ENCODE results near the gene PDE5A.
"Not testable (repeated sequence)": the region's sequence is repeated elsewhere in the genome, so short reads cannot be mapped to it uniquely, and the experiment has no call there.

PDE5A gene

DNA sequence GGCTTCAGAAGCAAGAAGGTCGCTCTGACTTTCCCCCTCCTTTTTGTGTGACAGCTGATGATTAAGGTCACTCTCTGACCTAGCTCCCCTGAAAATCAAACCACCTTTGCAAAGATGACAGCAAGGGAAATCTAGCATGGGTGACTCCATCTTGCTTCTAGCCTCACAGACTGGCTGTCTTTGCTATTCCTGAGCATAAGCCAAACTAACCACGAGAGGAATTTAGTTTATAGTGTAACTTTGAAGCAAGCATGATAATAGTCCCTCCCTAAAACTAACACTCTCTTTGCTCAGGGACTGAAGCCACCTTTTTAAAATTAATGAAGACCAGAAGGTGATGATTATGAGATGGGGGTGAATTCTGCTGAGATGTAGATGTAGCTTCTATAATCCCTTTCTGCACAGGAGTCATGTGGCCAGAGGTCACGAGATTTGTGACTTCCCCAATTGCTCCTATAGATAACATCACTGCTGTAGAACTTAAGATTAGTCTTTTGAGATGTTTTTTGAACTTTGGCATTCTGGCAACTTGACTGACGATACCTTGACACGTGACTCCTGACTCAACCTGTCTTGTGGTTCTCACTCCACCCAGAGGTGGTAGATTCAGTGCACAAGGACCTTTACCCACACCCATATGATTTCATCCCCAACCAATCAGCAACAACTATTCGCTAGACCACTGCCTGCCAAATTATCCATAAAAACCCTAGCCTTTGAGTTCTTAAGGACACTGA is 14.9 kb upstream of the PDE5A start:
- peak; percentile 30 for DNase-seq

DNA sequence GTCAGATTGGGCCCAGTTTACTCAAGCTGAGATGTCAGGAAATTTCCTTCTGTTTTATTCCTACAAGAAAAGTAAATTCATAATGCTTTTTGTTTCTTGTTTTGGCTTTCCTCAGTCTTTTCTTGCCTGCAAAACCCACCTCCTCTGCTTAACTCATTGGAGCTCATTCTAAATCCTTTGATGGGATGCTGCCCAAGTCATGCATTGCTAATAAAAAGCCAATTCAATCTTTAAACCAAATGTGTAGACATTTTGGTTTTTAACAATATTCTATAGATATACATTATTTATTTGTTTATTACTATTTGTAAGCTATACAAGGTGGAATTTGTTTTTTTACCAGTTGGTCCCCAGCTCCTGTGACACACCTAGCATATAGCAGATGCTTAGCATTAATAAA is 13.2 kb upstream of the PDE5A start:
- no peak for DNase-seq

GRCh38 chr4:119638359-119638758 is 9.8 kb upstream of the PDE5A start:
- no peak for DNase-seq

DNA sequence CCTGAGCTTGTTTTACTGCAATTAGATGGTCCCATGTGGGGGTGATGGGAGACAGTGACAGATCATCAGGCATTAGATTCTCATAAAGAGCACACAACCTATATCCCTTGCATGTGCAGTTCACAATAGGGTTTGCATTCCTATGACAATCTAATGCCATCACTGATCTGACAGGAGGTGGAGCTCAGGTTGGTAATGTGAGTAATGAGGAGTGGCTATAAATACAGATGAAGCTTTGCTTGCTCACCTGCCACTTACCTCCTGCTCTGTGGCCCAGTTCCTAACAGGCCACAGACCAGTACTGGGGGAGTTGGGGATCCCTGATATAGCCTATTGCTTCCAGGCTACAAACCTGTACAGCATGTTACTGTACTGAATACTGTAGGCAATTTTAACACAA is 8.2 kb upstream of the PDE5A start:
- DNase-seq, result not testable (repeated sequence)

DNA sequence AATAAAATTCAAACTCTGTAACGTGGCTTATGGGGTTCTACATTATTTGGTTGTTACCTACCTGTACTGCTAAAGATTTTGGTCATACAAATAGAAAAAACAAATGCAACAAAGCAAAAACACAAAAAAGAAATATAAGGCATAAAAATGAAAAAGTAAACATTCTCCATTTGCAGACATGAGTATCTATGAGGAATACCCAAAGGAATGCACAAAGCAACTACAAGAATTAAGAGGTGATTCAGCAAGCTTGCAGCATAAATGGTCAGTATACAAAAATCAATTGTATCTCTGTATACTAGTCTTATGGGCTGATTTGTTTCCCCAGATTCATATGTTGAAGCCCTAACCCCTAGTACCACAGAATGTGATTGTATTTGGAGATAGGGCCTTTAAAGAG is 3.6 kb upstream of the PDE5A start:
- DNase-seq, result no peak

DNA sequence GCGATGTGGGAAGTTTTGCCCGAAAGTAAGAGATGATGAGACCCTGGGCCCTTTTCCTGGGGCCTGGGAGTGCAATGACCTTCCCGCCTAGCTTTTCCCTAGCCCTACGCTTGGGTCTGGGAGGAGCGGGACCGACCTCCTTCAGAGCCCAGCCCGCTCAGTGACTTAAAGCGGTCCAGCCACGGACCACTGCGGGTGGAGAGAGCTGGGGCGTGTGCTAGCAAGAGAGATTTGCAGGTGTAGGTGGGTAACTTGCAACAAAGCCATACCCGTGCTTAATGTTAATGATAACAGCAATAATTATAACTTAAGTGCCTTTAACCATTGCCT is 503 bp upstream of the PDE5A start:
- no peak for DNase-seq

DNA sequence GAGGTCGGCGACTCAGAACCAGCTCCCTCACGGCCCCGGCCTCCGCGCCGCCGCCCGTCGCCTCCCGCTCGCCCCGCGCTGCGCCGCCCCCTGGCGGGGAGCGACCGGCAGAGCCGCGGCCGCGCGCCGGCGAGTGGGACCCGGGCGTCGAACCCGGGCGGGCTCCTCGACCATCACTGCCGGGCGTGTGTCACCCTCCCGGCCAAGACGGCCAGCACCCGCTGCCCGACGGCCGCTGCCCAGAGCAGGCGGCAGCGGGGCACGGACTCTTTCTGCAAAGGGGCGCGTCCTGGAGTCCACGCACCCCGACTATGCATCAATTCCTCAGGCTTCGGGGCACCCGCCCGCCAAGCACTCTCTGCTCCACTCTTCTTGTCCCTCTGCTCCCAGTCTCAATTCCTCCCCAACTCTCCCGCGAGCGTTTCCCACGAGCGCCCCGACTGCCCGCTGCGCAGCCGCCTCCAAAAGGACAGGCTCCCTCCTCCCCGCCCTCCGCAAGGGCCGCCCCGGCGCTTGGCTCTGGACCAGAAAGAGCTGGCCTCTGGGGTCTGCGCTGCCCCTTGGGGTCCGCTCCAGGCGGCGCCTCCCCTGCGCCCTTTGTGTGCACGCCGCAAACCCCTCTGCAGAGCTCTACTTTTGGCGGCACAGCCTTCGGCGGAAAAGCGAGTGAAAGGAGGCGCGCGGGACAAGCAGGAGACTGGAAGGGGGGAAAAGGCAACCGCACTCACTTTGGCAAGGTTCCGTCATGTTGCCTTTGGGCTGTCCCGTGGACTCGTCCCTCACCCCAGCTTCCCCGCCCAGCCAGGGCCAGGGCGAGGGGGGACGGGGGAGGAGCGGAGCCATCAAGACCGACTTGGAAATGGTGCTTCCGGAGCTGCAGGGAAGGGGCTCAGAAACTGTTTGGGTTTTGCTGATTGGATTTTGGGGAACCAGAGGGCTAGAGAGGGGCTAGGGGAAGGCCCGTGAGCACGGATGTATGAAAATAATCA is 1.0 kb downstream of the PDE5A start:
- DNase-seq, result peak; percentile 69

GRCh38 chr4:119626943-119627266 is 1.7 kb downstream of the PDE5A start:
- DNase-seq, result no peak

DNA sequence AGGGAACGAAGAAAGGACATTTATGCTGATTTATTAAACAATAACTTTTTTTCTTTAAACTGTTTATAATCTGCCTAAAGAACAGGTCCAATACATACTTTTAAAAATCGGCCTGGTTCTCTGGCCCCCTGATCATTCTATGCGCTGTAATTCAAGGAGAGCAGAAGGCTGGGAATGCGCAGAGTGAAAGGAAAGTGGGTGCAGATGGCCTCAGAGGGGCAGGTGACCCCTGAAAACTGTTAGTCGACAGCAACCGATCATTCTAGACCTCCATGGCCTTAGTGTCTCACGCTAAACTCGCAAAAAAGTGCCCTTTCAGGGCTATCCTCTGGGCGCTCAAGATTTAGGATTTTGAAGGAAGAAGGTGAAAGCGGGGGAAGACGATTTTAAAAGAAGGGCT is 2.2 kb downstream of the PDE5A start:
- no peak for DNase-seq

DNA sequence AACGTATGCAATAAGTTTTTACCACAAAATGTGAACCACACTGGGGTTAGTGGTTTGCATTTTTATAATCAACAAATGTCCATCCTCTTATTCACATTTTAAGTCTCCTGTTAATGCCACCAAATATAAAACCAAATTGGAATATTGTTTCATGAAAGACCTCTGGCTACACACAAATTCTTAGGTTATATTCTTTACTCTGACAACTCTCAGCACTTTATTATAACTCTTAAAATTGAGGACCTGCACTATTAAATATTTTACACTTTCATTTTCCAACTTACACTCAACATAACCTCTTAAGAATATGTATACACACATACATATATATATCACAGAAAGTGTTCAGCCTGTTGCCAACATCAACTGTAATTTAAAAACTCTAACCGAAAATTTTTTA is 2.8 kb downstream of the PDE5A start:
- no peak for DNase-seq

DNA sequence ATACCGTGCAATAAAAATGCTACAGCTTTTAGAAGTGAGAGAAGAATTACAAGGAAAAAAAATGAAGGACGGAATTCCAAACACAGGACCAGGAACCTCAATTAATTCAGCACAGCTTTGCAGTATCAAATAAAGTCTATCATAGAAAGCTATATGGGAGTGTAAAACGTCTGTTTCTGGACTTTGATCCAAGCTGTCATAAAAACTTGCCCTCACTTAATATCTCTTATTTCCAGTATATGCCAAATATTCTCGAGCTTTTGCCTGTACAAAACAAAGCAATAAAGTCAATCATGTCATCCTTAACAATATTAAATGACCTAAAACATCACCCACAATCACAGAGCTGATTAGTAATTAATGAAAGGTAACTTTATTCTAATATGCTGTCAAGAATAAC is 4.2 kb downstream of the PDE5A start:
- no peak for DNase-seq

- no peak for DNase-seq
Observed at GRCh38 chr4:119623025-119623424, 5.6 kb downstream of the PDE5A start.

DNA sequence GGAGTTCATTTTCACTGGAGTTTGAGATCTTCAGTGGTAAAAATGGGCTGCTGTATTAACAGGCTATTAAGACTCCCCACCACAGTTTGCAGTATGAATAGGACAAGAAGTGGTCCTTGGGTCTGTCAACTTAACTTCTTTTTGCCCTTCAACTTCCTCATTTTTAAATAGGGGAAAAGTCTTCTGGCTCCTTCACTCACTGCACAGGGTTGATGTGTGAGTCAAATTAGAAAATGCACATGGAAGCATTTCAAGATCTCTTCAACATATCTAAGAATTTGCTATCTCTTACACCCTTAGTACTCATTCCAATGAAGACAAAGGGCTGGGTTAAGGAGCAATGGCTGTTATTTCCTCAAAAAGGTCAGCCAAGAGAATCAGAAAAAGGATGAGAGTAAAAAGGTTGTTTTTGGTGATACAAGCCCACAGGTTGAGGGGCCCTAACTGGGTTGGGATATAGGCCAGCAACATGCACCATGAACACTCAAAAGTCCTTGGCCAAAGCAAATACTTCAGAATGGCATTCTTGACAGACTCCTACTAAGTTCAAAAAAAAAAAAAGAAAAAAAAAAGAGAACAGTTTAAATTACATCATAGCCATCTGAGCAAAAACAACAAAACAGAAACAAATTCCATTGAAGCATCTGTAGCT is 13.4 kb downstream of the PDE5A start:
- DNase-seq, result peak; percentile 10

DNA sequence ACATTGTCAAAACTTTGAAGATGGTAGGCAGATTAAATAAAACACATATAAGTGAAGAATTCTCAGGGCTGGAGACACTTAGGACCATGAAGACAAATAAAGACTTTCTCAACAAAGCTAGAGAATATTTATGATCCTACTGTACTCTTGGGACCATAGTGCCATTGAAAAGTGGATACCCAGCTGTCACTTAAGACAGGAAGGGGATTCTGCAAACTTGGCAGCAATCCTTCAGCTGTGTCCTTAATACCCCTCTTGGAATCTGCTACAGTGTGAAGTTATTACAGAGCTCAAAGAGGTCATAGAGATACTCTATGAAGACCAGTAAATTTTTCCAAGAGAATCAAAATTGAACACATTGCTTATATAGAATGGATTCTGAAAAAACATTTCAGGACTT is 24.3 kb downstream of the PDE5A start:
- DNase-seq, result no peak

DNA sequence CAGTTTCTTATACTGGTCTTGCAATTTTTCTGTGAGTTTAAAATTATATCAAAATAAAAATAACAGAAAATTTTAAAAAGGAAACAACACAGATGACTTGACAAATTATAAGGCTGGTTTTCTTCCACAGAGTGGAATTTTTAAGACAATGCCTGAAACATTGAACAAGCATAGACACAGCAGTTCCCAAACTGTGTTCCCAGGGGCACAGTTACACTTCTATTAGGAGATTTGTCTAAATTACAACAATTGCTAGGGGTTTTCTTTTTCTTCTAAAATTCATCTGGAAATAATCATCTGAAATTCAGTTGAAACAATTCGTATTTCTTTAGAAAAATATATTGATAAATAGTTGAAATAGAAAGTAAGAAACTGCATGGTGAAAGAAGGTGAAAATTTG is 26.2 kb downstream of the PDE5A start:
- DNase-seq, result no peak

DNA sequence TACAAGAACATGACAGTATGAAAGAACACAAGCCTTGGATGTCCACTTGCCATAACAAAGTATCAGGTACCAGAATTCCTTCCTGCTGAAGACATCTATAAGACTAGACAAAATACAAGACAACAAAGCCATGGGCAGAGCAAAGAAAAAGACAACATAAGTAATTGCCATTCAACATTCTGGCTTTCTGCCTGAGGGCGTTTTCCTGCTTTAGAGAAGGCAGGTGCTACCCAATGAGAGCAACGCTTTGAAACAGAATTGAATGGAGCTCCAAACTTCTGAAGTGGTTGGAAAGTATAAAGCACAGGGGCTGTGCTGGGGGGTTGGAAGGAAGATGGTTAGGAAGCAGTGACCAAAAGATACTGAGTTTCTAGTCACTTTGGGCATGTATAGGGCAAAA is 30.1 kb downstream of the PDE5A start:
- no peak for DNase-seq

- DNase-seq, result no peak
Observed at GRCh38 chr4:119597377-119597776, 31.2 kb downstream of the PDE5A start.

GRCh38 chr4:119593698-119594097 is 34.9 kb downstream of the PDE5A start:
- DNase-seq, result no peak

DNA sequence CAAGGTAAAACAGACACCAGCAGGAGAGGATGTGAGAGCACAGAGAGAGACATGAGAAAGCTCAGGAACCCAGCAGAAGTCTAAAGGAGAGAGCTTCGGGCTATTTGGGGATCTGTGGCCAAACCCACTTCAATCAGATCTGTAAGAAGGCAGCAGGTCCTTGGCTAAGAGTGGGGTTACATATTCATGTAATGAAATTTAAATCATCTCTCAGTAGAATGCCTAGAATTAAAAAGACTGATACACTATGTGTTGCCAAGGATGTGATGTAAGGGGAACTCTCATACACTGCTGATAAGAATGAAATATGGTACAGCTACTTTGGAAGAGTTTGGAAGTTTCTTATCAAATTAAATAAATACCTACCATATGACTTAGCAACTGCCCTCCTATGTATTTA is 35.8 kb downstream of the PDE5A start:
- no peak for DNase-seq

- DNase-seq, result no peak
Observed at GRCh38 chr4:119589165-119589564, 39.4 kb downstream of the PDE5A start.

DNA sequence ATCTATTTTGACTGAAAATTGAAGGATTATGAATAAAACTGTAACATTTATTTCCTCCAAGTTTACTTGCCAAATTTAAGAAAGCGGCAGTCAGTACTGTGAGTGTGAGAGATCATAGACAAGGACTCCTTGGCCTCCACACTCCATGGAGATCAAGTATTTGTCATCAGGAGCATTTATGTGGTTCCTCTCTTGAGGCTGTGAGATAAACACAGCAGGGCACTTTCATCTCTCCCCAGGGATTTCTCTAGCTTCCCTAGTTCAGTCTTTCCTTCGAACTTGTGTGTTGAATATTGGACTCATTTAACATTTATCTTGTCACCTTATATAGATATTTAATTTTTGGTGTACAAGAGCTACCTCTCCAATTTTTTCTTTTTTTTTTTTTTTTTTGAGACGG is 40.8 kb downstream of the PDE5A start:
- no peak for DNase-seq

DNA sequence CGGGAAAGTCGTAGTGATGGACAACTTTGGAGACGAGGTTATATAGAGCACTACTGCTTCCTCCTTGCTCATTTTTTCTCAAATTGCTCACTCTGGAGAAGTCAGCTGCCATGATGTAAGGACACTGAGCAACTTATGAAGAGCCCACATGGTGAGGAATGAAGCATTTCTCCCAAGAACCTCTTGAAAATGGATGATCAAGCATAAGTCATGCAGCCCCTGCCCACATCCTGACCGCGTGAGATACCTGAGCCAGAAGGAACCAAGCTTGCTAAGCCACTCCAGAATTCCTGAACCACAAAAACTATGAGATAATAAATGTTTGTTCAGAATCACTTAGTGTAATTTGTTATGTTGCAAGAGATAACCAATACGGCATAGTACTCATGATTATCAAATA is 42.8 kb downstream of the PDE5A start:
- no peak for DNase-seq

GRCh38 chr4:119581190-119581873 is 47.3 kb downstream of the PDE5A start:
- DNase-seq, result no peak
